Fibroblast of skin of right quadriceps (primary cell): ENCODE measurements around the gene DENND1B.

Source experiments
- DNase-seq: peaks from one replicate; pipeline ENCODE4 v3.0.0-alpha.2; 2013

DENND1B gene

GRCh38 chr1:197463142-197463541, 312.1 kb downstream of the DENND1B start:
- DNase-seq: no peak

GRCh38 chr1:197462539-197462938, 312.7 kb downstream of the DENND1B start:
- no peak for DNase-seq
